HG03097 (cell line): ENCODE results near the gene CEP350.
"Not testable (repeated sequence)": the region's sequence is repeated elsewhere in the genome, so short reads cannot be mapped to it uniquely, and the experiment has no call there.

ENCODE experiments used
- ATAC-seq: cut with Tn5 transposase; IDR thresholded peaks from one replicate; pipeline ENCODE4 v1.9.1; 2021; ENCODE audit not compliant: unreplicated experiment, low FRiP score

Gene CEP350

DNA sequence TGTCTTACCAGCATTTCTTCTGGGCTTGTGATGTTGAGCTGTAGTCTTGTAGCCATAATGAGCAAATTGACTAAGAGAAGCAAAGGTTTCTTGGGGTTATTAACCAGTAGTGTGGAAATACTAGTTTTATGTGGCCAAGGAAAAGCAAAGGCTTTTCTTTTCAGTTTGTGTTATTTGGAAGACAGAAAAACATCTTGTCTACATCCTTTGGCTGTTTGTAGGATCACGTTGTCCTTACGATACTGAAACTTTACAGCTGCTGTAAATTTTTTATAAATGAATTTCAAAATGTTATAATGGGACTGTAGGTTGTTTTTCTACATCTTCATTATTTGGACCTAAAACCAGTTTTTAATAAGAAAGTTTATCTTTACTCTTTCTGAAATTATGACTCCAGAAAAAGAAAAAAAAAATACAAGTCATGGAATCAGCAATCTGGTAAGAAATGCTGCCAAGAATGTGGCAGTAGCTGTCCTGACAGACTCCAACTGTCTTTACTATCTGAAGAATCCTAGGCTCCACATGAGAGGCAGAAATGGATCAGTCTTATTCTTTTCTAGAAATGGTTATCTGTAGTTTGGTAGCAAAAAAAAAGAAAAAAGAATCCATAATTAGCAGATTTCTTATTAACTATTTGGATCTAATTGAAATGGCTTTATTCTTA lies 158.5 kb downstream of the CEP350 start:
- no peak for ATAC-seq

DNA sequence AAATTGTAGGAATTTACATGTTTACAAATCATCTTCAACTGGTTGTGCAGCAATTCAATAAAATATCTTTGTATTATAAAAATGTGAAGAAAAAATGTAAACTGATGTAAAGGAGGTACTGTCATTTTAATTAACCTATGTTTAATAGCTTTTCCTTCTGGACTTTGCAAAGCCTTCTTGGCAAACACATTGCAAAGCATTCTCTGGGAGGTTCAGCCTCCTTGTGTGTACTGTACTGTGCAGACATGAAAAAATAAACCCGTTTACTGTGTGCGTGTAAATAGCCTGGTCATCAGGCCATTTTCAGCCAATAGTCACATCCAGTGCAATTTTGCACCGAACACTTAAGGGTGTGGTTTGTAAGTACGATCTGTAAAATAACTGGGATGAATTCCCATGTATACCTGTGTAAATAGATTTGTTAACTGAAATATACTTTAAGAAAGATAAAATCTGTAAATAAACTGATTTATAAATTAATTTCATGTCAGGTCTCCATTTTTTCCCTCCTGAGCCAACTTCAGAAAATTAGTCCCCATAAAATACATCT lies 159.9 kb downstream of the CEP350 start:
- ATAC-seq, result no peak

DNA sequence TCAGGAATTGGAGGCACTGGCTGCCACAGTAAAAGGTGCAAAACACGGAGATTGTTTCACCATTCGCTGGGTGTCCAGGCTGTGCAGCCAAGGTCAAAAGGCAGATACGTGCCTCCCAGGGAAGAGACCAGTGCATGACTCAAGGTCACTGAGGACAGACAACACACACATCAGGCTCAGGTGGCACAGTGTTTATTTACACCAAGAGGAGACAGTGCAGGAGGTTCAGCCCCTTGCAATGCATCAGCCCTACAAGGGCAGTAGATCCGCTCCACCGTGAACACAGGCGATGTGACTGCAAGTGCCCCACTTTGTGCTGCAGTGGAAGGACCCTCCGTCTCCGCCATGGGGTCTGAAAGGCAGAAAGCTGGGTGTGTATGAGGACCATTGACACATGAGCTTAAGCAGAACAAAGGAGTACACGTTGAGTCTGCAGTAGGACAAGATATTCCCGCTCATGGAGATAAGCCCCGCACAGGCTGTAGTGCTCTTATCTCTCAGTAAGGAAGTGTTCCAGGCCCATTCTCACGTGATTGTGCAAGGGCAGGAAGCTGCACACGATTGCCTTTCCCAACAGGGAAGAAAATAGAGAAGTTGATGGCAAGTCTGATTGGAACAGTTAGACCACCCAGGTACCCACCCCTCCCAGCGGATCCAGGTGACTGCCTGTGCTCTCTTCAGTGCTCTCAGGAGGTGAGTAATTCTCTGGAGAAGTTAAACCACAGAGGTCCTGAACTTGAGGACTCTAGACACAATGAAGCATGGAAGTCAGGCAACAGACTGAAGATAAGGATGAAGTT lies 162.6 kb downstream of the CEP350 start:
- no peak for ATAC-seq

DNA sequence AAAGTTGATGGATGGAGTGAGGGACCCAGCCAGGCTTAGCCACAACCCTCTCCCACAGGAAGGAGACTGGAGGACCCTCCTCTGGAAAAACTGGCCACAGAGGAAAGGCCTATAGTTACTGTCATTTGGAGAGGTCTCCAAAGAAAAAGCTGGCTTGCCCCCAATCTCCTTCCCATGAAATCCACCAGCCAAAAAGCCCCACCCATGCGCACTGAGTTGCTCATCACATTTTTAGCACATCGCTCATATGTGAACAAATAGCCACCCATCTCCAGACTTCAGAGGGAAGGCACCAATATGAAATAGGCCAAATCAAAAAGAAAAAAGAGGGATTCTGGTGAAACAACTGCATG lies 163.1 kb downstream of the CEP350 start:
- no peak for ATAC-seq

DNA sequence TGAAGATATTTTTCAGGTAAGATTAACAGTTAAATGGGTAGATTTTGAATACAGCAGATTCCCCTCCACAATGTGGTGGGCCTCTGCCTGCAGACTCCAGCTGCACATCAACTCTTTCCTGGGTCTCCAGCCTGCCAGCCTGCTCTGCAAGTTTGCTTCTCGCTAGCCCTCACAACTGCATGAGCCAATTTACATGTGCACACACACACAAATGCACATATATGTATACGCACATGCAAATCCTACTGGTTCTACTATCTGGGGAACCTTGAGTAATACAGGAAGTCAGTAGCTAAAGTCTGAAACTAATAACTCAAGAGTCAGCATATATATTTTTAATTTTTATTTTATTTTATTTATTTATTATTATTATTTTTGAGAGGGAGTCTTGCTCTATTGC lies 165.2 kb downstream of the CEP350 start:
- no peak for ATAC-seq

DNA sequence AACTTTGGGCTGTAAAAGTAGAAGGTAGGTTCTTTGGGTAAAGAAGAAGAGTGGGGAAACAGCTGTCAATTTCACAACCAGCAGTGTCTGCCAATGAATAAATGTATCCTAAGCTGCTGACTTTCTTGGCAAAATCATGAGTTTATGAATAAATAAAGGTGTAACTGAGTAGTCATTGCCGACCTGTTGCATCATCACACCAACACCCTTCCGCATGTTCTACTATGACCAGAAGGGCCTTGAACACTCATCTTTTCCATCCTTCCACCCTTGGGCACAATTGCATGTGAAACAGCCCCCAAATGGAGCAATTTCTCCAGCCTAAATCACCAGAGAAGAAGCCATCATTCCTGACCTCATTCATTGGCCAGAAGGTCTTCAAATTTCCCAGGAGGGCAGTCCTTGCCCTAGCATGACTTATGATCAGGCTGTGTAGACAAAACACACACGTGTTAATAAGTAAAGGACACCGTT lies 168.9 kb downstream of the CEP350 start:
- no peak for ATAC-seq

DNA sequence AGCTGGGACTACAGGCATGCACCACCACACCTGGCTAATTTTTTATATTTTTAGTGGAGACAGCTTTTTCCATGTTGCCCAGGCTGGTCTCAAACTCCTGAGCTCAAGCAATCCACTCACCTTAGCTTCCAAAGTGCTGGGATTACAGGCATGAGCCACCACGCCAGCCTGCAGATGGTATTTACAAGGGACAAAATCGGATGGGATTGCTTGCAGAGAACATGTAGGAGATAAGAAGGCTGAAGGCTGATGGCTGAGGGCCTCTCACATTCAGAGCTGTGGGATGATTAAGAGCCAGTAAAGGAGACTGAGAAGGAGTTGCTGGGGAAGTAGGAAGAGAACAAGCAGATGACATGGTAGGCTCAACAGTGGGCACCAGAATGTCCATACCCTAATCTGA lies 176.0 kb downstream of the CEP350 start:
- no peak for ATAC-seq

DNA sequence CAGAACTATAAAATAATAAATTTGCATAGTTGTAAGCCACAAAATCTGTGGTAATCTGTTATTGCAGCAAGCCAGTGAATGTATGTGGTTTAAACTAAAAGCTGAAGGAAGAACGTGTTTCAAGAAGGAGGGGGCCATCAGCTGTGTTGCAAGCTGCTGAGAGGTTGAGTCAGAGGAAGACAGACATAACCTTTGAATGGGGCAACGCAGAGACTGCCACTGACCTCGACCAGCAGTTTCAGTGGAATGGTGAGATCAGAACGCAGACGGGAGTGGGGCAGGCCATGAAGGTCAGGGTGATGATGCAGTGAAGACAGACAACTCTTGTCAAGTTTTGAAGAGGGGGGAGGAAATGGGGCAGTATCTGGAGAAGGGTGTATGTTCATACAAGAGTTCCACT lies 176.9 kb downstream of the CEP350 start:
- ATAC-seq, result no peak

DNA sequence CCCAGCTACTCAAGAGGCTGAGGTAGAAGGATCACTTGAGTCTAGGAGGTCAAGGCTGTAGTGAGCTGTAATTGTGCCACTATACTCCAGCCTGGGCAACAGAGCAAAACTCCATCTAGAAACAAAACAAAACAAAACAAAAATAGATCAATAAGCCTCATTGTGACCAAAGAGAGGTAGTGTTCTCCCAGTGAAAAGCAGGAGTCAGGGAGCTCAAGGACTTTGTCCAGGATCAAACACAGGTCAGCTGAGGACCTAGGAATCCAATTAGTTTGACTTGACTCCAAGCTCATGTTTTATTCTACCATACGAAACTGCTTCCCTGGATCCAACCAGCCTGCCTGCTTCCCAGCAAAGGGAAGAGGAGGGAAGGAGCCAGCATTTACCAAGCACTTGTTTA lies 178.6 kb downstream of the CEP350 start:
- ATAC-seq, result no peak

DNA sequence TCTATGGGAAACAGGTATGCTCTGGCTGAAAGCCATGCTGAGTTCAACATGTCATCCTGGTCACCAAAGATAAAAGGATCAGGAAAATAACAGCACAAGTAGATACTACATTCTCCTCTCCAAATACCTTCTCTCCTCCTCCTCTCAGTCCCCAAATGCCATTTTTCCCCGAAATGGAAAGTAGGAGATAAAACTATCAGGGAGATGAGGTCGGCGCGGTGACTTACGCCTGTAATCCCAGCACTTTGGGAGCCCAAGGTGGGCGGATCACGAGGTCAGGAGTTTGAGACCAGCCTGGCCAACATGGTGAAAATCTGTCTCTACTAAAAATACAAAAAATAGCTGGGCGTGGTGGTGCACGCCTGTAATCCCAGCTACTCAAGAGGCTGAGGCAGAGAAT lies 179.1 kb downstream of the CEP350 start:
- not testable (repeated sequence) for ATAC-seq

DNA sequence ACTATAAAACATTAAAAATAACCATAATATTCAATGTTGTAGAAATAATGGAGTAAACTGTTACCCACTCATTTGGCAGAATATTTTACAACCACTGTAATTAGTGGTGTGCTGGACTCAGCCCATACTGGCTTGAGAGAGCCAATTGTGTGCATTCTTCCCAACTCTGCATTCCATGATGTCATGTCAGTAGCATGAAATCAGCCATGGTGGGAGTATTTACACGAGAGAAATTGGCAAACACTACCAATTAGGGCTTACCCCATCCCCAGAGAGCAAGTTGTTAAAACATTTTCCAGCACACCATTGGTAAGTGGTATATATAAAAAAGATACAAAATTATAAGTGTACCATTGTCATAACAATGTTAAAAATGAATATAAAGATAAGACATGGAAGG lies 180.9 kb downstream of the CEP350 start:
- ATAC-seq, result no peak

DNA sequence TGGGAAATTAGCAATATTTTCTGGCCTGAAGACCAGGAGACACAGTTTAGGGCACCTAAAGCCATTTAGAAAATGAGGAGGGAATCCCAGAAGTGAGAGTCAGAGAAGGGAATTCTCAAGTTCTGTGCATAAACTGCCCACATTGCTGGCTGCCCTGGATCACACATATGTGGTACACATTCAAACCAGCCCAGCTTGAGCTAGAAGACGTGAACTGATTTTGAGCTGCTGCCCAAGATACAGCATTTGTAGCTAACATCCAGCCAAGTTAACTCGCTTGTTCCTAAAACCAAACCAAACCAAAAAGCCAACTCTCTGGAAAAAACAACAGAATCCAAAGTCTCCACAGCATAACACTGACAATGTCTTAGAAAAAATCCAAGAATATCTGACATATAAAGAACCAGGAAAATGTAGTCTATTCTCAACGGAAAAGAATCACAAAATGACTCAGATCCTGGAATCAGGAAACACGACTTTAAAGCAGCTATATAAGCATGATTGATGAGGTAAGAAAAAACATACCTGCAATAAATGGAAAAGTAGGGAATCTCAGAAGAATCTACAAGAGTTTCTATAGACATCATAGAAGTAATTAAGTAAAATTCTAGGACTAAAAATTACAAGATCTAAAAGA lies 181.8 kb downstream of the CEP350 start:
- no peak for ATAC-seq

DNA sequence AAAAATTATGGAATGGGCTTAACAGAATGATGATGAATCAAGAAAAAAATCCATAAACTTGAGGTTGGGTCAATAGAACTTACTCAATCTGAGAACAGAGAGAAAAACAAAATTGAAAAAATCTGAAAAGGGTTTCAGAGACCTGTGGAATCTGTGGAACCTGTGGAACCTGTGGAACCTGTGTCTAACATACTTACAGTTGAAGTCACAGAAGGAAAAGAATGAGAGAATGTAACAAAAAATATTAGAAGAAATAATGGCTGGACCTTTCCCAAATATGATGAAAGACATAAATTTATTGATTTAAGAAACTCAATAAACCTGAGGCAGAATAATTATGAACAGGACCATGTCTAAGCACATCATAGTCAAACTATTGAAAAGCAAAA lies 182.4 kb downstream of the CEP350 start:
- ATAC-seq, result no peak

DNA sequence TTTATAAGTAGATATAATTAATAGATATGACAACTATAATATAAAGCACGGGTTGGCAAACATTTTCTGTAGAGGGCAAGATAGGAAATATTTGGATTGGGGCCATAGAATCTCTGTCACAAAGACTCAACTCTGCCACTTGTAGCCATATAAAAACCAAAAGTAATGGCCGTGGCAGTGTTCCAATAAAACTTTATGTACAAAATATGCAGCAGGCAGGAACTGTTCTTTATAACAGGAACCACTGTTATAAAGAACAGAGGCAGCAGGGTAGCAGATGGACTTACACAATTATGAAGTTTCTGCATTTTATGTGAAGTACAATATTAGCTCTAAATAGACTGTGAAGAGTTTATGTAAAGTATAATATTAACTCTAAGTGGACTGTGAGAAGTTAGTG lies 183.2 kb downstream of the CEP350 start:
- no peak for ATAC-seq

DNA sequence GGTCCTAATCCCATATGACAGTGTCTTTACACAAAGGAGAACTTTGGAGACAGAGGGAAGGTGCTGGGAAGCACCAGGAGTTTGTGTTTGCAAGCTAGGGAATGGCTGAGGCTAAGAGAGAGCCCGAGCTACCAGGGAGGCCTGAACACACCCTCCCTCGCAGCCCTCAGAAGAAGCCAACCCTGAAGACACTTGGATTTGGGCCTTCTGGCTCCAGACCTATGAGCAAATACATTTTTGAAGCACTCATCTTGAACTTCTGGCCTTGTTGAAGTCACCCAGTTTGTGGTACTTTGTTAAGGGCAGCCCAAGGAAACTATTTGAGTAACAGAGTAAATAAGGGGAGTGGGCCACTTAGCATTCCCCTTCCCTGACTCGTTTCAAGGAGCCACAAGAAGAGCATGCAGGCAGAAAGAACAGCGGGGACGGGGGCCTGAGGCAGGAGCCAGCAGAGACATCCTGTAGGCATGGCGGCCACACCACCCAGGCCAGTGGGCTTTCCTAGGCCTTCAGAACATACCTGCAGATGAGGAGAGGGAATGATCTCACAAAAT lies 186.8 kb downstream of the CEP350 start:
- no peak for ATAC-seq

DNA sequence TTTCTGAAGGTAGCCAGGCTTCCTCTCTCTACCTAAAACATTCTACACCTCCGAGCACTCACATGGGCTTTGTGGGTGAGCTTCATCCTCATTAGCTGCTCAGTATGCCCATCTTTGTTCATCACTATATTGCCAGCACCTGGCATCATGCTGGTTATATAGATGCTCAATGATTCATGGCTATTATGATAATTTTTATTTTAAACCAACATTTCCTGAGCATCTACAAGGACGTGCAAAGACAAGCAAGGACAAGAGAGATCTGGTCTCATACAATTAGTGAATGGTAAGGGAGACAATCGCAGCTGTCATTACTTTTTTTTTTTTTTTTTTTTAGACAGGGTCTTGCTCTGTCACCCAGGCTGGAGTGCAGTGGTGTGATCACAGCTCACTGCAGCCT lies 188.7 kb downstream of the CEP350 start:
- no peak for ATAC-seq

DNA sequence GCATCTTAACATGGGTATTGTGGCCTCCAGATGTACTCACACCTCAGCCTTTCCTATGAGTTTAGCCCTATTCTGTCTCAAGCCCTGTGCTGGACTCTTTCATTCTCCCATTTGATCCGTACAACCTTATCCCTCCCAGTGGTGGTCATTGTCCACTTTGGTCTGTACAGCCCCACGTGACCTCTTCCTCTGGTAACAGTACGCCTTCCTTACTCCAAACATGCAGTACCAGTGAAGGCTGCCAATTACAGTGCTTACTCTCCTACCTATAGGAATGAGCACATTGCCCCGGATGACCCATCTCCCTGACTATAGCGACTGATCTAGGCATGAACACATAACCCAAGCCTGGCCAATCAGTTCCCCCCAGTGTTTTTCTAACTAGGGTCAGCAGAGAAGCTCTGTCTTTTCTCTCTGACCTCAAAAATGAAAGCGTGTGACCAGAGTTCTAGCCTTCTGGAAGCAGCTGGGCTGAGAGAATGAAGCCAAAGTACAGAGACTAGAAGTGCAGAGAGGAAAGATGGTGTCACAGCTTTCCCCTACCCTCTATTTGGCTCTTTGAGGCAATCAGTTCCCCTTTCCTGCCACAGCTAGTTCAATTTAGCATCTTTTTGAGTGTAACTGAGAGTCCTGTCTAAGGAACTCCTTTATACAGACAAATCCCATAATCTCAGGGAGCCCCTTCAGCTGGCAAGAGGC lies 190.2 kb downstream of the CEP350 start:
- no peak for ATAC-seq

DNA sequence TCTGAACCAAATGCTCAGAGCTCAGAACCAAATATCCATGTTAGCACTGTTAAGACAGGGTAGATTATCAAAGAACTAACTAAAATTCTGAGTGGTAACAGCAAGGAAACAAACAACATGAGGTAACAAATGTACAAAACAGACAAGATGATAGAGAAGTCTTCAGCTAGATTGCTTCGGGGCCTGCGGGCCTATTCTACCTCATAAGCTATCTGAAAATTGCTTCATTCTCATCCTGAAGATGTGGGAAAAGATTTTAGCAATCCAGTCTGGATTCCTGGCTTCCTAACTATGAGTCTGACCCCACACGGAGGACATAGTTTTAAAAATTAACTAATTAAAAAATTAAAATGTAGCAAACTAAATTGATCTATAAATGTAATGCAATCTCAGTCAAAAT lies 190.8 kb downstream of the CEP350 start:
- ATAC-seq, result no peak

DNA sequence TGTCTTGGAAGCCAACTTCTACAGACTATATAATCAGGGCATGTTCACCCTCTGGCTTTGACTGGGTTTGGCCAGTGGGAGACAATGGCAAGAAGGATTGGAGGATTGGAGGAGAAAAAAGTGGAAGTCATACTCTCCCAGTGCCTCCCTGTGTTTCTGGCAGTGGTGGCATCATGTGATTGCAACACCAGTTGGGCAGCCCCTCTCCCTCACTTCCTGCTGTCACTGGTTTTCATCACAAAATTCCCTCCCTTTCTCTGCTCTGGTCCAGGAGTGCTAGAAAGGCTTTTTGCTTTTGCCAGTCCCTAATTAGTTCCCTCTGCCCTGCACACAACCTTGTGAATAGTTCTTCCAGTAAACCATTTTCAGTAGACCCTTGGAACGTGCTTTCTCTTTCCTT lies 196.4 kb downstream of the CEP350 start:
- ATAC-seq, result no peak

DNA sequence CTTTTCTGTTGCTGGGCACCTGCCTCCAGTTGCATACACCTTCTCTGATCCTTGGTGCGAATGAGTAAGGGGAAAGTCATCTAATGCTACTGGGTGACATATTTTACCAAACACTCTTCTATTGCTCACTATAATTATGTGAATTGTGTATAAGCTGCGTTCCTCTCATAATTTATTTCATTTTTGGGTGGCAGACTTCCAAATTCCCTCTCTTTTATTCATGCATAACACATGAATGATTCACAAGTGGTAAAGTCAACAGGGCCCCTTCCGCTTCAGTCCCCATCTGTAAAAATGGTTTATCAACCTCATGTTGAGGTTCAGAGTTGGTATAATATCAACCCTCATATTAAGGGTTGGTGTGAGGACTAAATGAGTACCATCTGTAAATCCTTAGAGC lies 196.9 kb downstream of the CEP350 start:
- no peak for ATAC-seq

DNA sequence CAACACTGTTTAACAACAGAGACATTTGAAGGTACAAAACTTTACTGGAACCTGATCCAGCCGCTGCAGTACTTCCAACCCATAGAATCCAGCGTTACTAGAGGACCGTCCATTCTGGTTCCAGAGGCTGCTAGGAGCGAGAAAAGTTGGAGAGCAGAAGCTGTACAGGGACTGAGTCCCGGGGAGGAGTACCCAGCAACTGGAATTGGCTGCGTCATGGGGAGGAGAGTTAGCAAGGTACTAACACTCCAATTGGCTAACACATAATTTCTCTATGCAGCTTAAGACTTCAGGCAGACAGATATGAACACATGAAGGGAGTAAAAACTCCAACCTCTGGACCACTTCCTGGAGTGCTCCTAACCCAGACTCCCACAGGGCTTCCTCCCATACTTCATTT lies 198.0 kb downstream of the CEP350 start:
- no peak for ATAC-seq
